ENCODE results near the gene RPL32. TPM values are rescaled to one million over a fixed set of nuclear protein-coding genes. Genes with fewer than 3 reads are reported as not detected.
"Not testable (repeated sequence)": the region's sequence is repeated elsewhere in the genome, so short reads cannot be mapped to it uniquely, and the experiment has no call there.

RPL32 gene
- total and polyA plus RNA-seq, 12 donors, result 695 to 2,745 (median 1,305) TPM

DNA sequence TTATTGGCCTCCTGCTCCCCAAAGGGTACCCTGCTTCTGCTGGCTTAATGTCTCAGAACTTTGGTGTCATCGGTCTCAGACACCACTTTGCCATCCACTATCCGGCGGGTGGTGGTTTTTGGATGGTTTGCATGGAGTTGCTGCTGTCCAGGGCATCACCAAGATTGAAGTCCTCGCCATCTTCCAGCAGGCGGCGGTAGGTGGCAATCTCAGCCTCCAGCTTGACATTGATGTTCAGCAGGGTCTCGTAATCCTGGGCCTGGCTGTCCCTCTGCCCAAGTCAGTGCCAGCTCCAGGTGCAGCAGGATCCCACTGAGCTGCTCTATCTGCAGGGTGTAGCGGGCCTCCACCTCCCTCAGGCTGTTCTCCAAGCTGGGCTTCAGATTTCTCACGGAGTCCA, 54.0 kb downstream of the RPL32 start:
- TF ChIP-seq, protein P1, sequence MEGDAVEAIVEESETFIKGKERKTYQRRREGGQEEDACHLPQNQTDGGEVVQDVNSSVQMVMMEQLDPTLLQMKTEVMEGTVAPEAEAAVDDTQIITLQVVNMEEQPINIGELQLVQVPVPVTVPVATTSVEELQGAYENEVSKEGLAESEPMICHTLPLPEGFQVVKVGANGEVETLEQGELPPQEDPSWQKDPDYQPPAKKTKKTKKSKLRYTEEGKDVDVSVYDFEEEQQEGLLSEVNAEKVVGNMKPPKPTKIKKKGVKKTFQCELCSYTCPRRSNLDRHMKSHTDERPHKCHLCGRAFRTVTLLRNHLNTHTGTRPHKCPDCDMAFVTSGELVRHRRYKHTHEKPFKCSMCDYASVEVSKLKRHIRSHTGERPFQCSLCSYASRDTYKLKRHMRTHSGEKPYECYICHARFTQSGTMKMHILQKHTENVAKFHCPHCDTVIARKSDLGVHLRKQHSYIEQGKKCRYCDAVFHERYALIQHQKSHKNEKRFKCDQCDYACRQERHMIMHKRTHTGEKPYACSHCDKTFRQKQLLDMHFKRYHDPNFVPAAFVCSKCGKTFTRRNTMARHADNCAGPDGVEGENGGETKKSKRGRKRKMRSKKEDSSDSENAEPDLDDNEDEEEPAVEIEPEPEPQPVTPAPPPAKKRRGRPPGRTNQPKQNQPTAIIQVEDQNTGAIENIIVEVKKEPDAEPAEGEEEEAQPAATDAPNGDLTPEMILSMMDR (IDR thresholded peaks at IDR 0.05), result peak in 3 of 6 experiments; percentile 14 to 38 (median 17)
- H3K4me3 ChIP-seq; H3K9me3 ChIP-seq (replicated peaks in 1 of 3); H3K4me1 ChIP-seq (replicated peaks in 1 of 2); H3K27ac ChIP-seq; H3K27me3 ChIP-seq; intact Hi-C loops (cut with DNase I); H3K36me3 ChIP-seq (replicated peaks in 1 of 2): not testable (repeated sequence)
- DNase-seq, result peak in 4 of 7 donors; percentile 45 to 77 (median 72)
- WGBS, 4 donors, result 39 to 76% (median 68%) methylated on average over 5 to 9 of the region's 9 CpGs

DNA sequence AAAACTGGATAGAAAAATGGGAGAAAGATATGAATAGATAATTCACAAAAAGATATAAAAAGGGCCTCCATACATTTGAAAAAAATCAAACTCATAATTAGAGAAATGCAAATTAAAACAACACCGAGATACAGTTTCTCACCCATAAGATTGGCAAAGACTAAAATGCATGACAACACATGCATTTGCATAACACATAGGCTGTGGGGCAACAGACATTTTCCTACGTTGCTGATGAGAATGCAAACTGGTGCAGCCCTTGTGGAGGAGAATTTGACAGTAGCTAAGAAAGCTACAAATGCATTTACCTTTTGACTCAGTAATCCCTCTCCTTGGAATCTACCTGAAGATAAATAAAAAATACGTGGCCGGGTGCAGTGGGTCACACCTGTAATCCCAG, 56.3 kb downstream of the RPL32 start:
- Histone ChIP-seq H3K27ac (no peak overlapping the region), H3K9me3 (replicated peaks in 1 of 3) (no peaks in the 10 kb centered on the region), H3K36me3 (replicated peaks in 1 of 2) (no peaks in the 10 kb centered on the region), H3K4me1 (replicated peaks in 1 of 2) (no peaks in the 10 kb centered on the region), H3K4me3 (no peak overlapping the region), H3K27me3 (peaks cover 5% of the 10 kb centered on the region)
- TF ChIP-seq POLR2A (IDR thresholded peaks at IDR 0.05), result no peak
- TF ChIP-seq, protein P1 (IDR thresholded peaks at IDR 0.05), result no peak
- 65 to 77% (median 75%) methylated on average over 4 of the region's 4 CpGs for WGBS, 4 donors
- intact Hi-C loops (cut with DNase I), result no loop called here
- no peak for DNase-seq

Small RNAs within 50 kb of the gene (small RNA-seq; reads per million reads assigned to genes)
- gene AC034198.1, result 0 reads per million in 2 donors

Other genes starting within 250 kb of the RPL32 start
- 100 to 1,000 TPM in 1 of 9 donors, 10 to 100 TPM in 8; 62.2 to 110 (median 73.5) TPM for gene RAF1, start 177.4 kb downstream of the RPL32 start, total RNA-seq
- gene RAF1, start 177.4 kb downstream of the RPL32 start, polyA plus RNA-seq, result 10 to 100 TPM; 45.9 to 70.2 (median 52.0) TPM
- gene TMEM40, start 82.3 kb downstream of the RPL32 start, total RNA-seq, result 1 to 10 TPM in 1 of 9 donors, under 1 TPM in 1, not detected in 7; 0.17 to 1.3 TPM
- gene TMEM40, start 82.3 kb downstream of the RPL32 start, polyA plus RNA-seq, result 1 to 10 TPM in 1 of 3 donors, under 1 TPM in 1, not detected in 1; 0.72 to 1.5 TPM
- gene CAND2, start 44.9 kb downstream of the RPL32 start, total RNA-seq, result 10 to 100 TPM in 4 of 9 donors, 1 to 10 TPM in 5; 6.2 to 17.9 (median 9.4) TPM
- 1 to 10 TPM; 1.1 to 7.5 (median 4.7) TPM for gene CAND2, start 44.9 kb downstream of the RPL32 start, polyA plus RNA-seq
- 100 to 1,000 TPM in 4 of 9 donors, 10 to 100 TPM in 5; 36.0 to 133 (median 99.5) TPM for gene IQSEC1, start 231.9 kb upstream of the RPL32 start, total RNA-seq
- 10 to 100 TPM; 24.4 to 51.6 (median 35.4) TPM for gene IQSEC1, start 231.9 kb upstream of the RPL32 start, polyA plus RNA-seq

All from adrenal gland (tissue), 12 donors.